WERI-Rb-1 (cell line): ENCODE measurements around the gene ST6GALNAC3.
"Not testable (repeated sequence)": the region's sequence is repeated elsewhere in the genome, so short reads cannot be mapped to it uniquely, and the experiment has no call there.

Source experiments
- DNase-seq: peaks from one replicate; pipeline ENCODE4 v3.0.0-alpha.2; 2020
- H3K27ac ChIP-seq: fragments of 250-450 bp; sonication (Bioruptor Pico); 2 replicates; pipeline ENCODE4 v1.5.1; 2020; ENCODE audit warnings: mild to moderate bottlenecking, moderate library complexity
- H3K27me3 ChIP-seq: fragments of 250-450 bp; sonication (Bioruptor Pico); 2 replicates; pipeline ENCODE4 v1.5.1; 2021; ENCODE audit warnings: mild to moderate bottlenecking, low read depth, moderate library complexity; ENCODE audit not compliant: insufficient read depth, severe bottlenecking
- H3K36me3 ChIP-seq: fragments of 250-450 bp; sonication (Bioruptor Pico); 2 replicates; pipeline ENCODE4 v1.5.1; 2020; ENCODE audit warnings: mild to moderate bottlenecking, moderate library complexity
- H3K4me3 ChIP-seq: 2 replicates; pipeline ENCODE4 v1.5.1; 2011; ENCODE audit warnings: low read depth, mild to moderate bottlenecking, control low read depth, low read length
- H3K9me3 ChIP-seq: fragments of 250-450 bp; sonication (Bioruptor Pico); 2 replicates; pipeline ENCODE4 v1.5.1; 2021; ENCODE audit warnings: mild to moderate bottlenecking, moderate library complexity; ENCODE audit not compliant: severe bottlenecking
- TF ChIP-seq, protein P1 (sequence below): IDR thresholded peaks from 2 replicates; pipeline ENCODE4 v1.5.1; 2011; ENCODE audit warnings: low read depth, mild to moderate bottlenecking, control low read depth, inconsistent platforms, low read length

ST6GALNAC3 gene

DNA sequence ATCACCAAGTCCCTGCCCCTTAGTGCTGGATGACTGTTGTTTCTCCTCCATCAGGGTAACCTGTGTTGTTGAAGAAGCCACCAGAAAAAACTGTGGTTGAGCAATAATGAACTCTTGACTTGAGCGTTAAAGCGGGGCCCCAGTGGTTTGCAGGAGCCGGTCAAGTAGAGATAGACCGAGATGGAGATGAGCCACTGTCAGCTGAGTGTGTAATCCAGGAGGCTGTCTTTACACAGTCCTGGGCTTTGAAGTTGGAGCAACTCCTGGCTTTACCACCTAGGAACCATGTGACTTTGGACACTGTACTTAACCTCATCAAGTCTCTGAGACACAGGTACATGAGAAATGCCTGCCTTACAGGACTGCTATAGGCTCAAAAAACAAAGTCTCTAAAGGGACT is 158.1 kb downstream of the ST6GALNAC3 start:
- Histone ChIP-seq H3K27ac (no peak overlapping the region), H3K36me3 (no peaks in the 10 kb centered on the region), H3K27me3 (no peaks in the 10 kb centered on the region), H3K9me3 (no peaks in the 10 kb centered on the region), H3K4me3 (no peak overlapping the region)
- TF ChIP-seq, protein P1, sequence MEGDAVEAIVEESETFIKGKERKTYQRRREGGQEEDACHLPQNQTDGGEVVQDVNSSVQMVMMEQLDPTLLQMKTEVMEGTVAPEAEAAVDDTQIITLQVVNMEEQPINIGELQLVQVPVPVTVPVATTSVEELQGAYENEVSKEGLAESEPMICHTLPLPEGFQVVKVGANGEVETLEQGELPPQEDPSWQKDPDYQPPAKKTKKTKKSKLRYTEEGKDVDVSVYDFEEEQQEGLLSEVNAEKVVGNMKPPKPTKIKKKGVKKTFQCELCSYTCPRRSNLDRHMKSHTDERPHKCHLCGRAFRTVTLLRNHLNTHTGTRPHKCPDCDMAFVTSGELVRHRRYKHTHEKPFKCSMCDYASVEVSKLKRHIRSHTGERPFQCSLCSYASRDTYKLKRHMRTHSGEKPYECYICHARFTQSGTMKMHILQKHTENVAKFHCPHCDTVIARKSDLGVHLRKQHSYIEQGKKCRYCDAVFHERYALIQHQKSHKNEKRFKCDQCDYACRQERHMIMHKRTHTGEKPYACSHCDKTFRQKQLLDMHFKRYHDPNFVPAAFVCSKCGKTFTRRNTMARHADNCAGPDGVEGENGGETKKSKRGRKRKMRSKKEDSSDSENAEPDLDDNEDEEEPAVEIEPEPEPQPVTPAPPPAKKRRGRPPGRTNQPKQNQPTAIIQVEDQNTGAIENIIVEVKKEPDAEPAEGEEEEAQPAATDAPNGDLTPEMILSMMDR: no peak
- DNase-seq: no peak

GRCh38 chr1:76234061-76234460 is 159.5 kb downstream of the ST6GALNAC3 start:
- Histone ChIP-seq H3K4me3 (no peak overlapping the region), H3K27ac (no peak overlapping the region), H3K9me3 (no peaks in the 10 kb centered on the region), H3K36me3 (no peaks in the 10 kb centered on the region), H3K27me3 (no peaks in the 10 kb centered on the region)
- no peak for DNase-seq
- TF ChIP-seq, protein P1: no peak

GRCh38 chr1:76237211-76237610 is 162.7 kb downstream of the ST6GALNAC3 start:
- no peaks in the 10 kb centered on the region for H3K36me3 ChIP-seq
- no peaks in the 10 kb centered on the region for H3K27me3 ChIP-seq
- TF ChIP-seq, protein P1: no peak
- peak; percentile 9 for DNase-seq
- H3K27ac ChIP-seq: no peak overlapping the region
- no peaks in the 10 kb centered on the region for H3K9me3 ChIP-seq
- H3K4me3 ChIP-seq: no peak overlapping the region

DNA sequence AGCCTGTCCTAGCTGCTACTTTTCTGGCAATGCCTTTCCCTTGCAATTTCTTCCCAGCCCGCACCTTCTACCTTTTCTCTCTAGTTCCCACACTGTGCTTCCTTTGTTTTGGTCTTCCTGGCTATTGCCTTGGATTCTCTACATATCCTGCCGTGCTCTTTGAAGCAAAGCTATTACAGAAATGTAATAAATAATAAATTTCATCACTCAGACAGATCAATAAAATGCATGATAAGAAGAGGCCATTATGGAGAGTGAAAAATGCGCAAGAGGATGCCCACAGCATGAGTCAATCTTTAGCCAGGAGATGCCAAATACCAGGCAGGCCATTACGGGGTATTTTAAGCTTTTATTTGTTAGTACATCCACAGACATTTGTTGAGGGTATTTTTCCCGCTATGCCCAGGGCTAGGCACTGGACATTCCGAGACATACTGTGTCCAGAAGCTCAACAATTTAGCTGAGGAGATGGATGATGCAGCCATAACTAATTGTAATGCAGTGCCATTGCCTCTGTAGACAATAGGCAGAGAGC is 163.6 kb downstream of the ST6GALNAC3 start:
- no peak for DNase-seq
- Histone ChIP-seq H3K4me3 (no peak overlapping the region), H3K27ac (no peak overlapping the region), H3K27me3 (no peaks in the 10 kb centered on the region), H3K36me3 (no peaks in the 10 kb centered on the region), H3K9me3 (no peaks in the 10 kb centered on the region)
- TF ChIP-seq, protein P1: no peak

DNA sequence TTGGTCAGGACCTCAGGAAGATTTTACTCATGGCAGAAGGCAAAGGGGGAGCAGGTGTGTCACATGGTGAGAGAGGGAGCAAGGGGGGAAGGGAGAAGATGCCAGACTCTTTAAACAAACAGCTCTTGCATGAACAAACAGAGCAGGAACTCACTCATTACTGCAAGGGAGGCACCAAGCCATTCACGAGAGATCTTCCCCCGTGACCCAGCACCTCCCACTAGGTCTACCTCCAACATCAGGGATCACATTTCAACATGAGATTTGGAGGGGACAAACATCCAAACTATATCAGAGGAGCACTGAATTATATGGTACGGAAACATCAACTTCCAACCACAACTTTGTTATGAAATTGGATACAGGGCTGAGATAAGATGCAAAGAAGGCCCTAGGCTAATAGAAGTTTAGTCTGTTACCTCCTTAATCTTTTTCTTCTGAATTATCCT is 164.9 kb downstream of the ST6GALNAC3 start:
- Histone ChIP-seq H3K27me3 (no peaks in the 10 kb centered on the region), H3K4me3 (no peak overlapping the region), H3K27ac (no peak overlapping the region), H3K36me3 (no peaks in the 10 kb centered on the region), H3K9me3 (peaks cover 1% of the 10 kb centered on the region)
- DNase-seq: no peak
- TF ChIP-seq, protein P1: no peak

DNA sequence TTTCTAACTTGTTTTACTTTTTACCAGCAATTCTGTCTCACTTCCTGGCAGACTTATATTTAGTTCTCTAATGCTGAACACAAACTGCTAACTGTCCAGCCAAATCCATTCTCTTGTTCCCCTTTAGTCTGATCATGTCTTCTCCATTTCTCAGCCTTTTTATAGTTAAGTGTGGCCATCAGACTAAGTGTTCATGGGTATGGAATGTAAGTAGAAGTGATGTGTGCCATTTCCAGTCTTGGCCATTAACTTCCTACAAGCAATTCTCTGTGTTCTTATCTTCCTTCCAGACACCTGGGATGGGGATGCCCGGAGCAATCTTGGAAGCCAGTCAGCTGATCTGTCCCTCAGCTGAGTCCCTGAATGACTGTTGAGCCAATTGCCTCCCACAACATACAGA is 165.8 kb downstream of the ST6GALNAC3 start:
- Histone ChIP-seq H3K27me3 (no peaks in the 10 kb centered on the region), H3K9me3 (peaks cover 3% of the 10 kb centered on the region), H3K36me3 (no peaks in the 10 kb centered on the region), H3K4me3 (no peak overlapping the region), H3K27ac (no peak overlapping the region)
- TF ChIP-seq, protein P1: no peak
- no peak for DNase-seq

GRCh38 chr1:76242587-76242986 is 168.0 kb downstream of the ST6GALNAC3 start:
- not testable (repeated sequence) for H3K36me3 ChIP-seq, H3K27me3 ChIP-seq, H3K4me3 ChIP-seq, H3K9me3 ChIP-seq, DNase-seq, H3K27ac ChIP-seq
